ENCODE results near the gene NAA15.

DNA sequence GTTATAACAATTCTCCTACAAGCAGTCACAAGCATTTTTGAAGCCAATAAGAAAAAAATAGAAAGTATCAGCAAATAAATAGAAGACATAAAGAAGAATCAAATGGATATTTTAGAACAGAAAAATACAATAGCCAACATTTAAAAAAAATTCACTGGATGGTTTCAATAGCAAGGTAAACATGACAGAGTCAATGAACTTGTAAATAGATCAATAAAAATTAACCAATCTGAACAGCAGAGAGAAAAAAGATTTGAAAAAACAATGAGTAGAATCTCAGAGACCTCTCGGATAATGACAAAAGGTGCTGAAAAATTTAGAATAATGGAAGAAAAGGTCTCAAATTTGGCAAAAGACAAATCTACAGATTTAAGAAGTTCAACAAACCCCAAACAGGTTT lies 119.3 kb downstream of the NAA15 start:
- TF ChIP-seq NR2F2 (IDR thresholded peaks at IDR 0.05) = no peak
- TF ChIP-seq, protein P1, sequence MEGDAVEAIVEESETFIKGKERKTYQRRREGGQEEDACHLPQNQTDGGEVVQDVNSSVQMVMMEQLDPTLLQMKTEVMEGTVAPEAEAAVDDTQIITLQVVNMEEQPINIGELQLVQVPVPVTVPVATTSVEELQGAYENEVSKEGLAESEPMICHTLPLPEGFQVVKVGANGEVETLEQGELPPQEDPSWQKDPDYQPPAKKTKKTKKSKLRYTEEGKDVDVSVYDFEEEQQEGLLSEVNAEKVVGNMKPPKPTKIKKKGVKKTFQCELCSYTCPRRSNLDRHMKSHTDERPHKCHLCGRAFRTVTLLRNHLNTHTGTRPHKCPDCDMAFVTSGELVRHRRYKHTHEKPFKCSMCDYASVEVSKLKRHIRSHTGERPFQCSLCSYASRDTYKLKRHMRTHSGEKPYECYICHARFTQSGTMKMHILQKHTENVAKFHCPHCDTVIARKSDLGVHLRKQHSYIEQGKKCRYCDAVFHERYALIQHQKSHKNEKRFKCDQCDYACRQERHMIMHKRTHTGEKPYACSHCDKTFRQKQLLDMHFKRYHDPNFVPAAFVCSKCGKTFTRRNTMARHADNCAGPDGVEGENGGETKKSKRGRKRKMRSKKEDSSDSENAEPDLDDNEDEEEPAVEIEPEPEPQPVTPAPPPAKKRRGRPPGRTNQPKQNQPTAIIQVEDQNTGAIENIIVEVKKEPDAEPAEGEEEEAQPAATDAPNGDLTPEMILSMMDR (IDR thresholded peaks at IDR 0.05; ENCODE audit: low read depth, low read length, missing input control) = no peak
- TF ChIP-seq EGR1 (IDR thresholded peaks at IDR 0.05; ENCODE audit: low read depth in 2 of 2) = no peak
- TF ChIP-seq, protein P2, sequence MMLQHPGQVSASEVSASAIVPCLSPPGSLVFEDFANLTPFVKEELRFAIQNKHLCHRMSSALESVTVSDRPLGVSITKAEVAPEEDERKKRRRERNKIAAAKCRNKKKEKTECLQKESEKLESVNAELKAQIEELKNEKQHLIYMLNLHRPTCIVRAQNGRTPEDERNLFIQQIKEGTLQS (IDR thresholded peaks at IDR 0.05) = no peak
- TF ChIP-seq, protein P3, sequence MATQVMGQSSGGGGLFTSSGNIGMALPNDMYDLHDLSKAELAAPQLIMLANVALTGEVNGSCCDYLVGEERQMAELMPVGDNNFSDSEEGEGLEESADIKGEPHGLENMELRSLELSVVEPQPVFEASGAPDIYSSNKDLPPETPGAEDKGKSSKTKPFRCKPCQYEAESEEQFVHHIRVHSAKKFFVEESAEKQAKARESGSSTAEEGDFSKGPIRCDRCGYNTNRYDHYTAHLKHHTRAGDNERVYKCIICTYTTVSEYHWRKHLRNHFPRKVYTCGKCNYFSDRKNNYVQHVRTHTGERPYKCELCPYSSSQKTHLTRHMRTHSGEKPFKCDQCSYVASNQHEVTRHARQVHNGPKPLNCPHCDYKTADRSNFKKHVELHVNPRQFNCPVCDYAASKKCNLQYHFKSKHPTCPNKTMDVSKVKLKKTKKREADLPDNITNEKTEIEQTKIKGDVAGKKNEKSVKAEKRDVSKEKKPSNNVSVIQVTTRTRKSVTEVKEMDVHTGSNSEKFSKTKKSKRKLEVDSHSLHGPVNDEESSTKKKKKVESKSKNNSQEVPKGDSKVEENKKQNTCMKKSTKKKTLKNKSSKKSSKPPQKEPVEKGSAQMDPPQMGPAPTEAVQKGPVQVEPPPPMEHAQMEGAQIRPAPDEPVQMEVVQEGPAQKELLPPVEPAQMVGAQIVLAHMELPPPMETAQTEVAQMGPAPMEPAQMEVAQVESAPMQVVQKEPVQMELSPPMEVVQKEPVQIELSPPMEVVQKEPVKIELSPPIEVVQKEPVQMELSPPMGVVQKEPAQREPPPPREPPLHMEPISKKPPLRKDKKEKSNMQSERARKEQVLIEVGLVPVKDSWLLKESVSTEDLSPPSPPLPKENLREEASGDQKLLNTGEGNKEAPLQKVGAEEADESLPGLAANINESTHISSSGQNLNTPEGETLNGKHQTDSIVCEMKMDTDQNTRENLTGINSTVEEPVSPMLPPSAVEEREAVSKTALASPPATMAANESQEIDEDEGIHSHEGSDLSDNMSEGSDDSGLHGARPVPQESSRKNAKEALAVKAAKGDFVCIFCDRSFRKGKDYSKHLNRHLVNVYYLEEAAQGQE (IDR thresholded peaks at IDR 0.05) = no peak
- no peak for TF ChIP-seq JUND (IDR thresholded peaks at IDR 0.05)
- TF ChIP-seq, protein P4, sequence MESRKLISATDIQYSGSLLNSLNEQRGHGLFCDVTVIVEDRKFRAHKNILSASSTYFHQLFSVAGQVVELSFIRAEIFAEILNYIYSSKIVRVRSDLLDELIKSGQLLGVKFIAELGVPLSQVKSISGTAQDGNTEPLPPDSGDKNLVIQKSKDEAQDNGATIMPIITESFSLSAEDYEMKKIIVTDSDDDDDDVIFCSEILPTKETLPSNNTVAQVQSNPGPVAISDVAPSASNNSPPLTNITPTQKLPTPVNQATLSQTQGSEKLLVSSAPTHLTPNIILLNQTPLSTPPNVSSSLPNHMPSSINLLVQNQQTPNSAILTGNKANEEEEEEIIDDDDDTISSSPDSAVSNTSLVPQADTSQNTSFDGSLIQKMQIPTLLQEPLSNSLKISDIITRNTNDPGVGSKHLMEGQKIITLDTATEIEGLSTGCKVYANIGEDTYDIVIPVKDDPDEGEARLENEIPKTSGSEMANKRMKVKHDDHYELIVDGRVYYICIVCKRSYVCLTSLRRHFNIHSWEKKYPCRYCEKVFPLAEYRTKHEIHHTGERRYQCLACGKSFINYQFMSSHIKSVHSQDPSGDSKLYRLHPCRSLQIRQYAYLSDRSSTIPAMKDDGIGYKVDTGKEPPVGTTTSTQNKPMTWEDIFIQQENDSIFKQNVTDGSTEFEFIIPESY (IDR thresholded peaks at IDR 0.05) = no peak
- TF ChIP-seq TAF1 (conservative IDR thresholded peaks at IDR 0.05) = no peak
- no peak for TF ChIP-seq SP1 (IDR thresholded peaks at IDR 0.05)
- TF ChIP-seq RXRA (IDR thresholded peaks at IDR 0.05) = peak; percentile 59 to 78
- TF ChIP-seq YY1 (IDR thresholded peaks at IDR 0.05) = no peak
